CD4-positive, alpha-beta T cell treated with Interleukin-10 for 1 hour (primary cell): ENCODE measurements around the gene CIAPIN1.
"Not testable (repeated sequence)": the region's sequence is repeated elsewhere in the genome, so short reads cannot be mapped to it uniquely, and the experiment has no call there.

Experiments
- DNase-seq: peaks from one replicate; pipeline ENCODE4 v3.0.0-alpha.2; 2020

CIAPIN1 gene

GRCh38 chr16:57403965-57404817 is 43.0 kb downstream of the CIAPIN1 start, which contains the start of gene CCL17:
Gene CCL17 (plus strand): TSS chr16:57404767. CDS start chr16:57413933, 9,166 bp downstream.
- no peak for DNase-seq

GRCh38 chr16:57401943-57402640 is 45.1 kb downstream of the CIAPIN1 start:
- DNase-seq: no peak

DNA sequence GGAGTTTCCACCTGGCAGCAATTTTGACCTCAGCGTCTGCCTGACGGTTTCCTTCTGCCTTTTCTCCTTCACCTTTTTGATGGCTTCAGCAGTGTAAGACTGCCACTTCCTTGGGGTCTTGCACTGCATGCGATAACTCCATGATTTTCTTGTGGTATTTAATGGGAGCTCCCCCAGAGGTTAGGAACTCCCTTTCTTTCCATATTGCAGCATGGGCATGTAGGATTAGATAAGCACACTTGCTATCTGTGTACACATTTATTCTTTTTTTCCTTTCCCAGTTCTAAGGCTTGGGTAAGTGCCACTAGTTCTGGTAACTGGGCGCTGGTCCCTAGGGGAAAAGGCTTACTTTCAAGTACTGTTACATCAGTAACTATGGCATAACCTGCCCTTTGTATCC is 49.7 kb downstream of the CIAPIN1 start:
- not testable (repeated sequence) for DNase-seq

- no peak for DNase-seq
Observed at GRCh38 chr16:57396786-57397185, 50.4 kb downstream of the CIAPIN1 start.

GRCh38 chr16:57395026-57395425 is 52.2 kb downstream of the CIAPIN1 start:
- DNase-seq: no peak

- DNase-seq: no peak
Observed at GRCh38 chr16:57394444-57394843, 52.7 kb downstream of the CIAPIN1 start.

GRCh38 chr16:57392694-57393093 is 54.5 kb downstream of the CIAPIN1 start:
- no peak for DNase-seq

DNA sequence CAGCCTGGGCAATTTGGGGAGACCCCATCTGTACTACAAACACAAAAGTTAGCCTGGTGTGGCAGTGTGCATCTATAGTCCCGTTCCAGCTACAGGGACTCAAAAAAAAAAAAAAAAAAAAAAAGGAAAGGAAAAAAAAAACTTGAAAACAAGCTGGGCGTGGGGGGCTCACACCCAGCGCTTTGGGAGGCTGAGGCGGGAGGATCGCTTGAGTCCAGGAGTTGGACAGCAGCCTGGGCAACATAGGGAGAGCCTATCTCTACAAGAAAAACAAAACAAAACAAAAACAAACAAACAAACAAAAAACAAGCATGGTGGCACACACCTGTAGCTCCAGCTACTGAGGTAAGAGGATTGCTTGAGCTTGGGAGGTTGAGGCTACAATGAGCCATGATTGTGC is 55.5 kb downstream of the CIAPIN1 start:
- no peak for DNase-seq

DNA sequence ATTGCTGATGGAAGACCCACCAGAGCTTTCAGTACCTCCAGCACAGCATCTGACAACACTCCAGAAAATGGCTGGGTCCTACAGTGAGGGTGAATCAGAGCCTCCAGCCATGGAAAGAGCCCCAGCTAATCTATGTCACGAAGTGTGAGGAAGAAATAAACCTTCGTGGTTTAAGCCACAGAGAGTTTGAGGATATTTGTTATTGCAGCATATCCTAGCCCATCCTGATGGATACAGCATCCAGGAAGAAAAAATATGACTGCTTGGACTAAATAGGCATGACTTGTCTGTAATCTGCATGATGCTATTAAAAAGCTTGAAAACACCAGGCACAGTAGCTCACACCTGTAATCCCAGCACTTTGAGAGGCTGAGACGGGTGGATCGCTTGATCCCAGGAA is 55.9 kb downstream of the CIAPIN1 start:
- DNase-seq: no peak

- DNase-seq: no peak
Observed at GRCh38 chr16:57390636-57391295, 56.4 kb downstream of the CIAPIN1 start.

- no peak for DNase-seq
Observed at GRCh38 chr16:57389087-57389468, 58.1 kb downstream of the CIAPIN1 start.

DNA sequence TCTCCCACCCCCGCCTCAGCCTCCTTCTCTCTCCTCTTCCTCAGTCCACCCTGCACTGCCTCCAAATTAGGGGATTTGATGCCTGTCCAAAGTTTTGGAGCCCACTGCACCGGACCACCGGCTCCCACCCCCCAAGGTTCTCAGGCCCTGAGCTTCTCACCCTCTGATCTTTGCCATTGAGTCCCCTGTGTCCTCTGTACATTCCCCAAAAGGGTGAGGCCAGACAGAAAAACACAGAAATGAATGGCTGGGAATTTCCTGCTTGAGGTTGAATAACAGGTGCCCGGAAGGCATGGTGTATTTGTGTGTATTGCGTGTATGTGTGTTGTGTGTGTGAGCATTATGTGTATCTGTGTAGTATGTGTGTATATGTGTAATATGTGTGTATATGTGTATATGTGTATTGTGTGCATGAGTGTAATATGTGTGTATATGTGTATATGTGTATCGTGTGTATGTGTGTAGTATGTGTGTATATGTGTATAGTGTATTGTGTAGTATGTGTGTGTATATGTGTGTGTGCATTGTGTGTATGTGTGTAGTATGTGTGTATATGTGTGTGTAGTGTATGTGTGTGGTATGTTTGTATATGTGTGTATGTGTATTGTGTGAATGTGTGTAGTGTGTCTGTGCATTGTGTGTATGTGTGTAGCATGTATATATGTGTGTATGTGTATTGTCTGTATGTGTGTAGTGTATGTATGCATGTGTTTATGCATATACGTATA is 58.7 kb downstream of the CIAPIN1 start:
- DNase-seq: no peak

GRCh38 chr16:57387598-57388354 is 59.4 kb downstream of the CIAPIN1 start:
- DNase-seq: no peak

- no peak for DNase-seq
Observed at GRCh38 chr16:57386381-57386951, 60.7 kb downstream of the CIAPIN1 start.

DNA sequence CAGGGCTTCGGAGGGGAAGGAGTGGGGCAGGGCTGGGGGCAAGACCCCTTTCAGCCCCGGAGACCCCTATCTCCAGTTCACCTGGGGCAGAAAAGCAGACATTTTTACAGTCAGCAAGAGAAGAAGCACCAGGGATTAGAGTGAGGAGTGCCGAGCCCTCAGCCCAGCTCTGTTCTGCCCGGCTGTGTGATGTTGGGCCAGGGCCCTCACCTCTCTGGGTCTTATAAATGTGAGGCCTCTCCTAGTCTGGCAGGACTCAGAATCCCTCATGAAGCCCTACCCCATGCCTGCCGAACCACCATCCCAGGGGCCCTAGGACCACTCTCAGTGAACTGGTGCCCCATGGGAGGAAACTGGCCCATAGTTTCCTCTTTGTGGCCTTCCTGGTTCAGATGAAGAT is 62.1 kb downstream of the CIAPIN1 start:
- DNase-seq: no peak

- DNase-seq: no peak
Observed at GRCh38 chr16:57384248-57385070, 62.7 kb downstream of the CIAPIN1 start.

GRCh38 chr16:57383276-57384247 is 63.6 kb downstream of the CIAPIN1 start:
- no peak for DNase-seq

DNA sequence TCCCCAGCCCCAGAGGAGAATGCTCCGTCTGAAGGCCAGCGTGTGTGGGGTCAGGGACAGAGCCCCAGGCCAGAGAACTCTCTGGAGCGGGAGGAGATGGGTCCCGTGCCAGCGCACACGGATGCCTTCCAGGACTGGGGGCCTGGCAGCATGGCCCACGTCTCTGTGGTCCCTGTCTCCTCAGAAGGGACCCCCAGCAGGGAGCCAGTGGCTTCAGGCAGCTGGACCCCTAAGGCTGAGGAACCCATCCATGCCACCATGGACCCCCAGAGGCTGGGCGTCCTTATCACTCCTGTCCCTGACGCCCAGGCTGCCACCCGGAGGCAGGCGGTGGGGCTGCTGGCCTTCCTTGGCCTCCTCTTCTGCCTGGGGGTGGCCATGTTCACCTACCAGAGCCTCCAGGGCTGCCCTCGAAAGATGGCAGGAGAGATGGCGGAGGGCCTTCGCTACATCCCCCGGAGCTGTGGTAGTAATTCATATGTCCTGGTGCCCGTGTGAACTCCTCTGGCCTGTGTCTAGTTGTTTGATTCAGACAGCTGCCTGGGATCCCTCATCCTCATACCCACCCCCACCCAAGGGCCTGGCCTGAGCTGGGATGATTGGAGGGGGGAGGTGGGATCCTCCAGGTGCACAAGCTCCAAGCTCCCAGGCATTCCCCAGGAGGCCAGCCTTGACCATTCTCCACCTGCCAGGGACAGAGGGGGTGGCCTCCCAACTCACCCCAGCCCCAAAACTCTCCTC is 64.5 kb downstream of the CIAPIN1 start:
- DNase-seq: no peak
